ENCODE results near the gene STUB1.

The STUB1 gene

GRCh38 chr16:679814-680624 lies at the start of gene STUB1:
STUB1 (plus strand) TSS chr16:680410; CDS start chr16:680526, 116 bp downstream.
- DNase-seq: peak; percentile 90

GRCh38 chr16:630815-631405 lies 49.3 kb upstream of the STUB1 start, which contains the start of gene WFIKKN1:
WFIKKN1 (plus strand) TSS chr16:630985; CDS start chr16:631254, 269 bp downstream.
- DNase-seq: peak; percentile 69

GRCh38 chr16:631808-632358 lies 48.3 kb upstream of the STUB1 start:
- DNase-seq: no peak

- no peak for DNase-seq
Measured at GRCh38 chr16:632486-633335, 47.5 kb upstream of the STUB1 start.

- DNase-seq: no peak
Measured at GRCh38 chr16:633336-634050, 46.7 kb upstream of the STUB1 start.

GRCh38 chr16:634051-634670 lies 46.0 kb upstream of the STUB1 start:
- DNase-seq: no peak

GRCh38 chr16:634996-635395 lies 45.2 kb upstream of the STUB1 start:
- no peak for DNase-seq

- DNase-seq: no peak
Measured at GRCh38 chr16:635573-636205, 44.5 kb upstream of the STUB1 start.

- peak; percentile 98 for DNase-seq
Measured at GRCh38 chr16:636206-637080, 43.8 kb upstream of the STUB1 start, which contains the start of gene METTL26. METTL26 (minus strand) TSS chr16:636305; CDS start chr16:636290, 15 bp downstream.

- peak; percentile 77 for DNase-seq
Measured at GRCh38 chr16:637081-638018, 42.9 kb upstream of the STUB1 start.

- no peak for DNase-seq
Measured at GRCh38 chr16:638034-638543, 42.1 kb upstream of the STUB1 start.

GRCh38 chr16:638836-639235 lies 41.4 kb upstream of the STUB1 start:
- no peak for DNase-seq

GRCh38 chr16:640614-641013 lies 39.6 kb upstream of the STUB1 start:
- no peak for DNase-seq

GRCh38 chr16:641326-642188 lies 38.7 kb upstream of the STUB1 start, which contains the start of gene MCRIP2:
MCRIP2 (plus strand) TSS chr16:641828; CDS start chr16:641992, 164 bp downstream.
- DNase-seq: peak; percentile 83

- DNase-seq: peak; percentile 55
Measured at GRCh38 chr16:642189-643049, 37.8 kb upstream of the STUB1 start.

GRCh38 chr16:643050-643368 lies 37.2 kb upstream of the STUB1 start:
- DNase-seq: no peak

- DNase-seq: no peak
Measured at GRCh38 chr16:644556-644955, 35.7 kb upstream of the STUB1 start.

Data from eye (tissue), 1 donor.